C4-2B (cell line): ENCODE measurements around the gene ZNF622.

ENCODE experiments used
- ZFX ChIP-seq: fragments of 450-650 bp; IDR thresholded peaks from 2 replicates; pipeline ENCODE4 v1.6.1; 2017
- TF ChIP-seq, protein P1 (sequence below): fragments of 450-650 bp; conservative IDR thresholded peaks from 2 replicates; pipeline ENCODE4 v1.5.1; 2017; ENCODE audit warnings: mild to moderate bottlenecking

DNA sequence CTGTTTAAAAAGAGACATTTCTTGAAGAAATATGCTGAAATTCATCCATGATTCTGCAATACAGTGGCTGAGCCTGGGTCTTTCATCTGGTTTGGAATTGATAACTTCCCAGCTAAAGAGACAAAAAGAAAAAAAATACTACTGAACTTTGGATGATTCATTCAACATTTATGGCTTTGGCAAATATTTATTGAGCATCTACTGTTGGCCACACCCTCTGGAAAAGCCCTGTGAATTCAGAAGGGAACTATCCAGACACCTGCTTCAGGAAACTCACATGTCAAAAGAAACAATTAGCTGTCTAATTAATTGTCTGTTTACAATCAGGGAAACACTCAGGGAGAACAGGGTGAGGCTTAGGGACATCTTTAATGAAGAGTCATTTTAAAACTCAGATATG, 17.8 kb upstream of the ZNF622 start:
- TF ChIP-seq, protein P1, sequence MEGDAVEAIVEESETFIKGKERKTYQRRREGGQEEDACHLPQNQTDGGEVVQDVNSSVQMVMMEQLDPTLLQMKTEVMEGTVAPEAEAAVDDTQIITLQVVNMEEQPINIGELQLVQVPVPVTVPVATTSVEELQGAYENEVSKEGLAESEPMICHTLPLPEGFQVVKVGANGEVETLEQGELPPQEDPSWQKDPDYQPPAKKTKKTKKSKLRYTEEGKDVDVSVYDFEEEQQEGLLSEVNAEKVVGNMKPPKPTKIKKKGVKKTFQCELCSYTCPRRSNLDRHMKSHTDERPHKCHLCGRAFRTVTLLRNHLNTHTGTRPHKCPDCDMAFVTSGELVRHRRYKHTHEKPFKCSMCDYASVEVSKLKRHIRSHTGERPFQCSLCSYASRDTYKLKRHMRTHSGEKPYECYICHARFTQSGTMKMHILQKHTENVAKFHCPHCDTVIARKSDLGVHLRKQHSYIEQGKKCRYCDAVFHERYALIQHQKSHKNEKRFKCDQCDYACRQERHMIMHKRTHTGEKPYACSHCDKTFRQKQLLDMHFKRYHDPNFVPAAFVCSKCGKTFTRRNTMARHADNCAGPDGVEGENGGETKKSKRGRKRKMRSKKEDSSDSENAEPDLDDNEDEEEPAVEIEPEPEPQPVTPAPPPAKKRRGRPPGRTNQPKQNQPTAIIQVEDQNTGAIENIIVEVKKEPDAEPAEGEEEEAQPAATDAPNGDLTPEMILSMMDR = no peak
- no peak for TF ChIP-seq ZFX
